GM23338 (cell line): ENCODE data around the gene PDE4B. TPM values are rescaled to one million over a fixed set of nuclear protein-coding genes. Genes with fewer than 3 reads are reported as not detected.

Experiments used
- ATAC-seq: fragments of 200-7000 bp; cut with Tn5 transposase; 3 replicates; pipeline ENCODE4 v1.9.1; 2020
- DNase-seq: peaks from one replicate; pipeline ENCODE4 v3.0.0-alpha.2; 2015; ENCODE audit warnings: low spot score
- H2AFZ ChIP-seq: fragments of 200-600 bp; sonication (generic); 2 replicates; pipeline ENCODE4 v1.8.0; 2016; ENCODE audit warnings: antibody characterized with exemption, mild to moderate bottlenecking, moderate library complexity
- H3F3A ChIP-seq: fragments of 200-600 bp; sonication (generic); replicated peaks from 2 replicates; pipeline ENCODE4 v1.8.0; 2017; ENCODE audit warnings: antibody characterized with exemption, mixed run types, low read depth
- H3K27ac ChIP-seq: fragments of 200-600 bp; sonication (generic); 2 replicates; pipeline ENCODE4 v1.6.1; 2016; ENCODE audit warnings: low read depth
- H3K27me3 ChIP-seq: fragments of 200-600 bp; sonication (generic); 2 replicates; pipeline ENCODE4 v1.8.0; 2016; ENCODE audit warnings: mild to moderate bottlenecking, mixed run types, moderate library complexity; ENCODE audit not compliant: insufficient read depth
- H3K36me3 ChIP-seq: fragments of 200-600 bp; sonication (generic); 2 replicates; pipeline ENCODE4 v1.8.0; 2016; ENCODE audit warnings: mild to moderate bottlenecking; ENCODE audit not compliant: insufficient read depth
- H3K4me1 ChIP-seq: fragments of 200-600 bp; sonication (generic); 2 replicates; pipeline ENCODE4 v1.8.0; 2016; ENCODE audit warnings: mild to moderate bottlenecking, moderate library complexity; ENCODE audit not compliant: insufficient read depth
- H3K4me2 ChIP-seq: fragments of 200-600 bp; sonication (generic); 2 replicates; pipeline ENCODE4 v1.7.1; 2017; ENCODE audit warnings: mixed run types
- H3K4me3 ChIP-seq: fragments of 200-600 bp; sonication (generic); 2 replicates; pipeline ENCODE4 v1.6.1; 2016; ENCODE audit warnings: mixed run types
- H3K79me2 ChIP-seq: fragments of 200-600 bp; sonication (generic); replicated peaks from 2 replicates; pipeline ENCODE4 v1.8.0; 2017; ENCODE audit warnings: mild to moderate bottlenecking; ENCODE audit not compliant: insufficient read depth
- H3K9me2 ChIP-seq: fragments of 200-600 bp; sonication (generic); 2 replicates; pipeline ENCODE4 v1.8.0; 2017; ENCODE audit not compliant: insufficient read depth
- H4K20me1 ChIP-seq: fragments of 200-600 bp; sonication (generic); replicated peaks from 2 replicates; pipeline ENCODE4 v1.8.0; 2017; ENCODE audit warnings: mild to moderate bottlenecking; ENCODE audit not compliant: insufficient read depth
- H3K27ac Mint-ChIP-seq: 2 replicates; pipeline ENCODE4 v1.8.0; 2020; ENCODE audit warnings: inconsistent platforms, mild to moderate bottlenecking, moderate library complexity, mixed read lengths
- H3K27me3 Mint-ChIP-seq: 3 replicates; pipeline ENCODE4 v1.8.0; 2022; ENCODE audit warnings: low read depth, mild to moderate bottlenecking, moderate library complexity, mixed read lengths, inconsistent platforms; ENCODE audit not compliant: insufficient read depth, poor library complexity
- H3K36me3 Mint-ChIP-seq: 3 replicates; pipeline ENCODE4 v1.8.0; 2021; ENCODE audit warnings: low read depth, mild to moderate bottlenecking, inconsistent platforms, moderate library complexity, mixed read lengths
- H3K4me1 Mint-ChIP-seq: 3 replicates; pipeline ENCODE4 v1.8.0; 2020; ENCODE audit warnings: mild to moderate bottlenecking, inconsistent platforms, mixed read lengths
- H3K4me3 Mint-ChIP-seq: 3 replicates; pipeline ENCODE4 v1.8.0; 2021; ENCODE audit warnings: moderate library complexity, mild to moderate bottlenecking, inconsistent platforms, mixed read lengths
- H3K9me3 Mint-ChIP-seq: 3 replicates; pipeline ENCODE4 v1.8.0; 2020; ENCODE audit warnings: moderate library complexity, mild to moderate bottlenecking, inconsistent platforms, mixed read lengths
- CREB1 ChIP-seq: fragments of 250-450 bp; sonication (Bioruptor Pico); IDR thresholded peaks from 2 replicates; pipeline ENCODE4 v1.5.0; 2020; ENCODE audit warnings: low read depth, mild to moderate bottlenecking, moderate library complexity
- EZH2 ChIP-seq: fragments of 200-600 bp; sonication (generic); IDR thresholded peaks from one replicate; pipeline ENCODE4 v1.8.0; 2017; ENCODE audit warnings: antibody characterized with exemption, mild to moderate bottlenecking, low read depth; ENCODE audit not compliant: unreplicated experiment
- EZH2phosphoT487 ChIP-seq: fragments of 200-600 bp; sonication (generic); IDR thresholded peaks from one replicate; pipeline ENCODE4 v1.8.1; 2018; ENCODE audit warnings: antibody characterized with exemption; ENCODE audit not compliant: unreplicated experiment
- JUNB ChIP-seq: IDR thresholded peaks from one replicate; pipeline ENCODE4 v1.6.1; 2016; ENCODE audit warnings: antibody characterized with exemption; ENCODE audit not compliant: unreplicated experiment
- NANOG ChIP-seq: IDR thresholded peaks from 2 replicates; pipeline ENCODE4 v1.6.1; 2016; ENCODE audit warnings: antibody characterized with exemption, borderline replicate concordance
- POLR2AphosphoS5 ChIP-seq: IDR thresholded peaks from 2 replicates; pipeline ENCODE4 v1.6.1; 2016; ENCODE audit warnings: antibody characterized with exemption, low read depth
- REST ChIP-seq: IDR thresholded peaks from one replicate; pipeline ENCODE4 v1.6.1; 2018; ENCODE audit warnings: antibody characterized with exemption; ENCODE audit not compliant: unreplicated experiment
- STAT1 ChIP-seq: IDR thresholded peaks from one replicate; pipeline ENCODE4 v1.6.1; 2016; ENCODE audit warnings: antibody characterized with exemption; ENCODE audit not compliant: unreplicated experiment
- ZNF114 ChIP-seq: fragments of 250-450 bp; sonication (Bioruptor Pico); IDR thresholded peaks from 2 replicates; pipeline ENCODE4 v1.5.0; 2020; ENCODE audit warnings: mild to moderate bottlenecking, moderate library complexity
- ZNF331 ChIP-seq: fragments of 250-450 bp; sonication (Bioruptor Pico); IDR thresholded peaks from 2 replicates; pipeline ENCODE4 v1.5.0; 2020; ENCODE audit warnings: low read depth, mild to moderate bottlenecking, moderate library complexity
- ZNF462 ChIP-seq: fragments of 250-450 bp; sonication (Bioruptor Pico); IDR thresholded peaks from 2 replicates; pipeline ENCODE4 v1.5.0; 2020; ENCODE audit warnings: mild to moderate bottlenecking, moderate library complexity
- polyA plus RNA-seq: library from polyadenylated mRNA; unstranded; fragments of >200 nt; fragmentation: Nextera tagmentation; extraction: Ambion mirVana; gene quantifications from 2 replicates; pipeline ENCODE4 v1.2.1, GENCODE V29; 2016
- total RNA-seq: library from RNA; depleted of rRNA; stranded (reverse); fragments of >200 nt; shearing (Covaris generic); gene quantifications from 2 replicates; pipeline ENCODE4 v1.2.3, GENCODE V29; 2014
- TF ChIP-seq, protein P1 (sequence below), 2 experiments: fragments of 200-600 bp in 1 of 2; sonication (generic) in 1 of 2; conservative IDR thresholded peaks; 2 replicates each; pipeline versions ENCODE4 v1.5.1 to v1.6.1; 2016 to 2017; ENCODE audit warnings: antibody characterized with exemption in 2 of 2, low read depth in 2 of 2, mild to moderate bottlenecking in 2 of 2, moderate library complexity in 1 of 2
- TF ChIP-seq, protein P2 (sequence below): IDR thresholded peaks from 2 replicates; pipeline ENCODE4 v1.6.1; 2016; ENCODE audit warnings: antibody characterized with exemption

Gene PDE4B
- total and polyA plus RNA-seq, 2 experiments from 2014 or later, result 14.0 to 25.6 TPM

DNA sequence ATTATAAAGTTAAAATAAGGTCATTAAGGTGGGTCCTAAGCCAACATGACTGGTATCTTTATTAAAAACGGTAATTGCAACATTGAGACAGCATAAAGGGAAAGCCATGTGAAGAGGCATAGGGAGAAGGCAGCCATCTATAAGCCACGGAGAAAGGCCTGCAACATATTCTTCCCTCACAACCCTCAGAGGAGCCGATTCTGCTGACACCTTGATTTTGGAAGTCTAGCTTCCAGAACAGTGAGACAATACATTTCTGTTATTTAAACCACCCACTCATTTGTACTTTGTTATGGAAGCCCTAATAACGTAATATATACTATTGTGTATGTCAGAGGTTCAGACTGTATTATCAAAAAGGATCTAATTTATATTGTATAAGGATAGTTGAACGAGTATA, 190.8 kb downstream of the PDE4B start:
- H3F3A ChIP-seq, result no peaks in the 10 kb centered on the region
- peaks cover 3% of the 10 kb centered on the region; the same call in 1 of the 2 replicates for H3K9me2 ChIP-seq
- Mint-ChIP-seq H3K27me3 (peaks cover 2% of the 10 kb centered on the region), H3K9me3 (no peaks in the 10 kb centered on the region), H3K36me3 (no peaks in the 10 kb centered on the region), H3K4me3 (no peak overlapping the region), H3K27ac (no peak overlapping the region), H3K4me1 (no peaks in the 10 kb centered on the region)
- no peaks in the 10 kb centered on the region for H4K20me1 ChIP-seq
- no peak overlapping the region for H2AFZ ChIP-seq
- no peak overlapping the region for H3K4me3 ChIP-seq
- ATAC-seq (no peak), DNase-seq (no peak)
- no peaks in the 10 kb centered on the region for H3K27me3 ChIP-seq
- no peaks in the 10 kb centered on the region for H3K4me1 ChIP-seq
- no peak for TF ChIP-seq STAT1
- TF ChIP-seq, protein P1, sequence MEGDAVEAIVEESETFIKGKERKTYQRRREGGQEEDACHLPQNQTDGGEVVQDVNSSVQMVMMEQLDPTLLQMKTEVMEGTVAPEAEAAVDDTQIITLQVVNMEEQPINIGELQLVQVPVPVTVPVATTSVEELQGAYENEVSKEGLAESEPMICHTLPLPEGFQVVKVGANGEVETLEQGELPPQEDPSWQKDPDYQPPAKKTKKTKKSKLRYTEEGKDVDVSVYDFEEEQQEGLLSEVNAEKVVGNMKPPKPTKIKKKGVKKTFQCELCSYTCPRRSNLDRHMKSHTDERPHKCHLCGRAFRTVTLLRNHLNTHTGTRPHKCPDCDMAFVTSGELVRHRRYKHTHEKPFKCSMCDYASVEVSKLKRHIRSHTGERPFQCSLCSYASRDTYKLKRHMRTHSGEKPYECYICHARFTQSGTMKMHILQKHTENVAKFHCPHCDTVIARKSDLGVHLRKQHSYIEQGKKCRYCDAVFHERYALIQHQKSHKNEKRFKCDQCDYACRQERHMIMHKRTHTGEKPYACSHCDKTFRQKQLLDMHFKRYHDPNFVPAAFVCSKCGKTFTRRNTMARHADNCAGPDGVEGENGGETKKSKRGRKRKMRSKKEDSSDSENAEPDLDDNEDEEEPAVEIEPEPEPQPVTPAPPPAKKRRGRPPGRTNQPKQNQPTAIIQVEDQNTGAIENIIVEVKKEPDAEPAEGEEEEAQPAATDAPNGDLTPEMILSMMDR (conservative IDR thresholded peaks at IDR 0.05; ENCODE audit: low read depth in 2 of 2), result no peak
- TF ChIP-seq JUNB, result no peak
- TF ChIP-seq POLR2AphosphoS5, result no peak
- no peak for TF ChIP-seq NANOG
- no peak for TF ChIP-seq CREB1
- no peak for TF ChIP-seq ZNF114 (CRISPR knock-in tag)
- no peak for TF ChIP-seq ZNF331
- TF ChIP-seq, protein P2, sequence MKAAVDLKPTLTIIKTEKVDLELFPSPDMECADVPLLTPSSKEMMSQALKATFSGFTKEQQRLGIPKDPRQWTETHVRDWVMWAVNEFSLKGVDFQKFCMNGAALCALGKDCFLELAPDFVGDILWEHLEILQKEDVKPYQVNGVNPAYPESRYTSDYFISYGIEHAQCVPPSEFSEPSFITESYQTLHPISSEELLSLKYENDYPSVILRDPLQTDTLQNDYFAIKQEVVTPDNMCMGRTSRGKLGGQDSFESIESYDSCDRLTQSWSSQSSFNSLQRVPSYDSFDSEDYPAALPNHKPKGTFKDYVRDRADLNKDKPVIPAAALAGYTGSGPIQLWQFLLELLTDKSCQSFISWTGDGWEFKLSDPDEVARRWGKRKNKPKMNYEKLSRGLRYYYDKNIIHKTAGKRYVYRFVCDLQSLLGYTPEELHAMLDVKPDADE, result no peak
- no peak for TF ChIP-seq ZNF462 (CRISPR knock-in tag)
- no peak for TF ChIP-seq EZH2
- no peak for TF ChIP-seq EZH2phosphoT487
- no peak for TF ChIP-seq REST
- no peak overlapping the region for H3K27ac ChIP-seq
- H3K36me3 ChIP-seq, result no peaks in the 10 kb centered on the region
- H3K79me2 ChIP-seq, result no peaks in the 10 kb centered on the region
- no peak overlapping the region for H3K4me2 ChIP-seq
